GM23338 (cell line): ENCODE measurements around the gene MT1HL1. TPM values are rescaled to one million over a fixed set of nuclear protein-coding genes. Genes with fewer than 3 reads are reported as not detected.

Experiments
- ATAC-seq: fragments of 200-7000 bp; cut with Tn5 transposase; 3 replicates; pipeline ENCODE4 v1.9.1; 2020
- DNase-seq: peaks from one replicate; pipeline ENCODE4 v3.0.0-alpha.2; 2015; ENCODE audit warnings: low spot score
- H2AFZ ChIP-seq: fragments of 200-600 bp; sonication (generic); 2 replicates; pipeline ENCODE4 v1.8.0; 2016; ENCODE audit warnings: antibody characterized with exemption, mild to moderate bottlenecking, moderate library complexity
- H3F3A ChIP-seq: fragments of 200-600 bp; sonication (generic); replicated peaks from 2 replicates; pipeline ENCODE4 v1.8.0; 2017; ENCODE audit warnings: antibody characterized with exemption, mixed run types, low read depth
- H3K27ac ChIP-seq: fragments of 200-600 bp; sonication (generic); 2 replicates; pipeline ENCODE4 v1.6.1; 2016; ENCODE audit warnings: low read depth
- H3K27me3 ChIP-seq: fragments of 200-600 bp; sonication (generic); 2 replicates; pipeline ENCODE4 v1.8.0; 2016; ENCODE audit warnings: mild to moderate bottlenecking, mixed run types, moderate library complexity; ENCODE audit not compliant: insufficient read depth
- H3K36me3 ChIP-seq: fragments of 200-600 bp; sonication (generic); 2 replicates; pipeline ENCODE4 v1.8.0; 2016; ENCODE audit warnings: mild to moderate bottlenecking; ENCODE audit not compliant: insufficient read depth
- H3K4me1 ChIP-seq: fragments of 200-600 bp; sonication (generic); 2 replicates; pipeline ENCODE4 v1.8.0; 2016; ENCODE audit warnings: mild to moderate bottlenecking, moderate library complexity; ENCODE audit not compliant: insufficient read depth
- H3K4me2 ChIP-seq: fragments of 200-600 bp; sonication (generic); 2 replicates; pipeline ENCODE4 v1.7.1; 2017; ENCODE audit warnings: mixed run types
- H3K4me3 ChIP-seq: fragments of 200-600 bp; sonication (generic); 2 replicates; pipeline ENCODE4 v1.6.1; 2016; ENCODE audit warnings: mixed run types
- H3K79me2 ChIP-seq: fragments of 200-600 bp; sonication (generic); replicated peaks from 2 replicates; pipeline ENCODE4 v1.8.0; 2017; ENCODE audit warnings: mild to moderate bottlenecking; ENCODE audit not compliant: insufficient read depth
- H3K9me2 ChIP-seq: fragments of 200-600 bp; sonication (generic); 2 replicates; pipeline ENCODE4 v1.8.0; 2017; ENCODE audit not compliant: insufficient read depth
- H4K20me1 ChIP-seq: fragments of 200-600 bp; sonication (generic); replicated peaks from 2 replicates; pipeline ENCODE4 v1.8.0; 2017; ENCODE audit warnings: mild to moderate bottlenecking; ENCODE audit not compliant: insufficient read depth
- H3K27ac Mint-ChIP-seq: 2 replicates; pipeline ENCODE4 v1.8.0; 2020; ENCODE audit warnings: inconsistent platforms, mild to moderate bottlenecking, moderate library complexity, mixed read lengths
- H3K27me3 Mint-ChIP-seq: 3 replicates; pipeline ENCODE4 v1.8.0; 2022; ENCODE audit warnings: low read depth, mild to moderate bottlenecking, moderate library complexity, mixed read lengths, inconsistent platforms; ENCODE audit not compliant: insufficient read depth, poor library complexity
- H3K36me3 Mint-ChIP-seq: 3 replicates; pipeline ENCODE4 v1.8.0; 2021; ENCODE audit warnings: low read depth, mild to moderate bottlenecking, inconsistent platforms, moderate library complexity, mixed read lengths
- H3K4me1 Mint-ChIP-seq: 3 replicates; pipeline ENCODE4 v1.8.0; 2020; ENCODE audit warnings: mild to moderate bottlenecking, inconsistent platforms, mixed read lengths
- H3K4me3 Mint-ChIP-seq: 3 replicates; pipeline ENCODE4 v1.8.0; 2021; ENCODE audit warnings: moderate library complexity, mild to moderate bottlenecking, inconsistent platforms, mixed read lengths
- H3K9me3 Mint-ChIP-seq: 3 replicates; pipeline ENCODE4 v1.8.0; 2020; ENCODE audit warnings: moderate library complexity, mild to moderate bottlenecking, inconsistent platforms, mixed read lengths
- CREB1 ChIP-seq: fragments of 250-450 bp; sonication (Bioruptor Pico); IDR thresholded peaks from 2 replicates; pipeline ENCODE4 v1.5.0; 2020; ENCODE audit warnings: low read depth, mild to moderate bottlenecking, moderate library complexity
- CTCF ChIP-seq, 2 experiments: fragments of 200-600 bp in 1 of 2; sonication (generic) in 1 of 2; conservative IDR thresholded peaks; 2 replicates each; pipeline versions ENCODE4 v1.5.1 to v1.6.1; 2016 to 2017; ENCODE audit warnings: antibody characterized with exemption in 2 of 2, low read depth in 2 of 2, mild to moderate bottlenecking in 2 of 2, moderate library complexity in 1 of 2
- ETS1 ChIP-seq: IDR thresholded peaks from 2 replicates; pipeline ENCODE4 v1.6.1; 2016; ENCODE audit warnings: antibody characterized with exemption
- EZH2 ChIP-seq: fragments of 200-600 bp; sonication (generic); IDR thresholded peaks from one replicate; pipeline ENCODE4 v1.8.0; 2017; ENCODE audit warnings: antibody characterized with exemption, mild to moderate bottlenecking, low read depth; ENCODE audit not compliant: unreplicated experiment
- EZH2phosphoT487 ChIP-seq: fragments of 200-600 bp; sonication (generic); IDR thresholded peaks from one replicate; pipeline ENCODE4 v1.8.1; 2018; ENCODE audit warnings: antibody characterized with exemption; ENCODE audit not compliant: unreplicated experiment
- JUNB ChIP-seq: IDR thresholded peaks from one replicate; pipeline ENCODE4 v1.6.1; 2016; ENCODE audit warnings: antibody characterized with exemption; ENCODE audit not compliant: unreplicated experiment
- NANOG ChIP-seq: IDR thresholded peaks from 2 replicates; pipeline ENCODE4 v1.6.1; 2016; ENCODE audit warnings: antibody characterized with exemption, borderline replicate concordance
- POLR2AphosphoS5 ChIP-seq: IDR thresholded peaks from 2 replicates; pipeline ENCODE4 v1.6.1; 2016; ENCODE audit warnings: antibody characterized with exemption, low read depth
- REST ChIP-seq: IDR thresholded peaks from one replicate; pipeline ENCODE4 v1.6.1; 2018; ENCODE audit warnings: antibody characterized with exemption; ENCODE audit not compliant: unreplicated experiment
- STAT1 ChIP-seq: IDR thresholded peaks from one replicate; pipeline ENCODE4 v1.6.1; 2016; ENCODE audit warnings: antibody characterized with exemption; ENCODE audit not compliant: unreplicated experiment
- ZNF114 ChIP-seq: fragments of 250-450 bp; sonication (Bioruptor Pico); IDR thresholded peaks from 2 replicates; pipeline ENCODE4 v1.5.0; 2020; ENCODE audit warnings: mild to moderate bottlenecking, moderate library complexity
- ZNF331 ChIP-seq: fragments of 250-450 bp; sonication (Bioruptor Pico); IDR thresholded peaks from 2 replicates; pipeline ENCODE4 v1.5.0; 2020; ENCODE audit warnings: low read depth, mild to moderate bottlenecking, moderate library complexity
- ZNF462 ChIP-seq: fragments of 250-450 bp; sonication (Bioruptor Pico); IDR thresholded peaks from 2 replicates; pipeline ENCODE4 v1.5.0; 2020; ENCODE audit warnings: mild to moderate bottlenecking, moderate library complexity
- polyA plus RNA-seq: library from polyadenylated mRNA; unstranded; fragments of >200 nt; fragmentation: Nextera tagmentation; extraction: Ambion mirVana; gene quantifications from 2 replicates; pipeline ENCODE4 v1.2.1, GENCODE V29; 2016
- total RNA-seq: library from RNA; depleted of rRNA; stranded (reverse); fragments of >200 nt; shearing (Covaris generic); gene quantifications from 2 replicates; pipeline ENCODE4 v1.2.3, GENCODE V29; 2014

The MT1HL1 gene
- total and polyA plus RNA-seq, 2 experiments from 2014 or later = not detected

GRCh38 chr1:237029850-237030535, 25.8 kb upstream of the MT1HL1 start:
- H3K4me1 Mint-ChIP-seq = peaks cover 25% of the 10 kb centered on the region
- peaks cover 9% of the 10 kb centered on the region for H3K27me3 Mint-ChIP-seq
- H3K27ac Mint-ChIP-seq = no peak overlapping the region; the same call in 1 of the 2 replicates
- H3F3A ChIP-seq = no peaks in the 10 kb centered on the region; the same call in 1 of the 2 replicates
- no peaks in the 10 kb centered on the region for H4K20me1 ChIP-seq
- TF ChIP-seq POLR2AphosphoS5 = no peak
- TF ChIP-seq ZNF331 (CRISPR knock-in tag) = no peak
- no peak for TF ChIP-seq NANOG
- TF ChIP-seq CREB1 (CRISPR knock-in tag) = no peak
- TF ChIP-seq EZH2phosphoT487 = no peak
- TF ChIP-seq ETS1 = no peak
- no peak for TF ChIP-seq STAT1
- TF ChIP-seq ZNF114 (CRISPR knock-in tag) = no peak
- TF ChIP-seq JUNB = no peak
- no peak for TF ChIP-seq EZH2
- no peak for TF ChIP-seq ZNF462 (CRISPR knock-in tag)
- TF ChIP-seq CTCF (conservative IDR thresholded peaks at IDR 0.05; ENCODE audit: low read depth in 2 of 2) = no peak
- TF ChIP-seq REST = no peak
- ATAC-seq (no peak), DNase-seq (no peak)
- H3K9me3 Mint-ChIP-seq = peaks cover 8% of the 10 kb centered on the region
- H3K9me2 ChIP-seq = peaks cover 6% of the 10 kb centered on the region; the same call in 1 of the 2 replicates
- H2AFZ ChIP-seq = no peak overlapping the region; the same call in 1 of the 2 replicates
- H3K4me1 ChIP-seq = peaks cover 13% of the 10 kb centered on the region
- H3K36me3 Mint-ChIP-seq = peaks cover 7% of the 10 kb centered on the region
- H3K27ac ChIP-seq = no peak overlapping the region
- no peak overlapping the region for H3K4me3 Mint-ChIP-seq
- H3K79me2 ChIP-seq = no peaks in the 10 kb centered on the region
- H3K4me2 ChIP-seq = no peak overlapping the region
- peaks cover 3% of the 10 kb centered on the region; the same call in 1 of the 2 replicates for H3K36me3 ChIP-seq
- H3K4me3 ChIP-seq = no peak overlapping the region
- H3K27me3 ChIP-seq = no peaks in the 10 kb centered on the region
